Progenitor cell of endocrine pancreas (in vitro differentiated cells): ENCODE data around the gene BIN1. TPM values are rescaled to one million over a fixed set of nuclear protein-coding genes. Genes with fewer than 3 reads are reported as not detected.
A peak's percentile ranks its signal among the peaks of the same experiment; 100 is the strongest.

ENCODE experiments used
- DNase-seq: peaks from one replicate; pipeline ENCODE4 v3.0.0; 2021; ENCODE audit warnings: low spot score; ENCODE audit not compliant: unreplicated experiment
- H3K27ac Mint-ChIP-seq: 2 replicates; pipeline ENCODE4 v1.8.0; 2021; ENCODE audit warnings: mild to moderate bottlenecking, moderate library complexity, mixed read lengths
- H3K27me3 Mint-ChIP-seq: 2 replicates; pipeline ENCODE4 v1.8.0; 2021; ENCODE audit warnings: mixed read lengths
- H3K36me3 Mint-ChIP-seq: 2 replicates; pipeline ENCODE4 v1.8.0; 2022; ENCODE audit warnings: mixed read lengths; ENCODE audit not compliant: insufficient read depth
- H3K4me1 Mint-ChIP-seq: 2 replicates; pipeline ENCODE4 v1.8.0; 2021; ENCODE audit warnings: low read depth, mixed read lengths
- H3K4me3 Mint-ChIP-seq: 2 replicates; pipeline ENCODE4 v1.8.0; 2021; ENCODE audit warnings: low read depth, mild to moderate bottlenecking, moderate library complexity, mixed read lengths
- H3K9me3 Mint-ChIP-seq: 2 replicates; pipeline ENCODE4 v1.8.0; 2021; ENCODE audit warnings: low read depth, mixed read lengths
- CTCF ChIP-seq: fragments of 200-600 bp; sonication (generic); IDR thresholded peaks from one replicate; pipeline ENCODE4 v1.5.0; 2021; ENCODE audit warnings: antibody characterized with exemption, mild to moderate bottlenecking; ENCODE audit not compliant: unreplicated experiment
- total RNA-seq: library from RNA; stranded (reverse); gene quantifications from 2 replicates; pipeline ENCODE4 v1.2.1, GENCODE V29; 2021

BIN1 gene
- total RNA-seq, 1 donor from 2014 or later = 66.0 TPM

- Mint-ChIP-seq H3K27me3 (peaks cover 2% of the 10 kb centered on the region), H3K27ac (no peak overlapping the region), H3K9me3 (peaks cover 4% of the 10 kb centered on the region), H3K4me1 (no peaks in the 10 kb centered on the region), H3K36me3 (no peaks in the 10 kb centered on the region), H3K4me3 (no peak overlapping the region)
- TF ChIP-seq CTCF = no peak
- no peak for DNase-seq
Observed at GRCh38 chr2:127145280-127145895, 38.4 kb upstream of the BIN1 start.

GRCh38 chr2:127143841-127144782 is 37.2 kb upstream of the BIN1 start:
- Mint-ChIP-seq H3K27me3 (peaks cover 11% of the 10 kb centered on the region), H3K27ac (no peak overlapping the region), H3K9me3 (peaks cover 8% of the 10 kb centered on the region), H3K4me1 (no peaks in the 10 kb centered on the region), H3K4me3 (no peak overlapping the region), H3K36me3 (peaks cover 2% of the 10 kb centered on the region)
- DNase-seq = no peak
- no peak for TF ChIP-seq CTCF

DNA sequence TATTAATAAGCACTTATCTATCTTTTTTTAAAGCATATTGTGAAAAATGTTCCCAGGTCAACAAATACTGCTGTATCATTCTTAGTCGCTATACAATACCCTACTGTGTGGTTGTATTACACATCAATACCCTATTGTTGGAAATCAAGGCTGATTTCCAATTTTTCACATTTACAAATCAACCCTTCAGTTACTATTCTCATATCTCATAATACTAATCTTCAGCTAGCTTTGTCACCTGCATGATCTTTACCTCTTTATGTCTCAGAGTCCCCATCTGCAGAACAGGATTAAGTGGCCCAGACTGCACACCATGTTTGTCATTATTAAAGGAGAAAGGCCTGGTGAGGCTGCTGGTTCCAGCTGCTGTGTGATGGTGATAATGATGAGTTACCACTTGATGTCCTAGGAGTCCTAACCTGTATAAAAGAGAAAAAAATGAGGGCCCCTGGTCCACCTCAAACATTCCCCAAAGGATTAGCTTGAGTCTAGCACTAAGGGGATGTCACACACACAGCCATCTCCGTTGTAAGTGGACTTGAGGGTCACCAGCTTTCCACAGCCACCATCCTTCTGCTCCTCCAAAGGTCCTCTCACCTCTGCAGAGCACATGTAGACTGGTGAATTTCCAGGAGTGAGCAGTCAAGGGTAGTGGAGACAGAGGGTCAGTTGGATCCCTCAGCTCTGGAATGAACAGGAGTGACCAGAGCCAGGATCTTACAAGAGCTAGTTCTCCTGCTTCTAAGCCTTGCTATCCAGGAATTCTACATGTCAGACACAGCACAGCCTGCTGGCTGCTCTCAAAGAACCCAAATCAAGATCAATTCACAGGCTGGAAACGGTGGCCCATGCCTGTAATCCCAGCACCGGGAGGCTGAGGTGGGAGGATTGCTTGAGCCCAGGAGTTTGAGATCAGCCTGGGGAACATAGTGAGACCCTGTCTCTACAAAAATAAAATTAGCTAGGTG is 36.0 kb upstream of the BIN1 start:
- DNase-seq = no peak
- TF ChIP-seq CTCF = no peak
- Mint-ChIP-seq H3K4me1 (no peaks in the 10 kb centered on the region), H3K4me3 (no peak overlapping the region), H3K9me3 (peaks cover 4% of the 10 kb centered on the region), H3K27ac (peak overlapping the region; percentile 37), H3K27me3 (peaks cover 11% of the 10 kb centered on the region), H3K36me3 (peaks cover 2% of the 10 kb centered on the region)

- no peak overlapping the region for H3K27ac Mint-ChIP-seq
- H3K36me3 Mint-ChIP-seq = peaks cover 2% of the 10 kb centered on the region
- TF ChIP-seq CTCF = no peak
- no peaks in the 10 kb centered on the region for H3K4me1 Mint-ChIP-seq
- no peak overlapping the region for H3K4me3 Mint-ChIP-seq
- H3K9me3 Mint-ChIP-seq = peaks cover 4% of the 10 kb centered on the region
- peaks cover 11% of the 10 kb centered on the region for H3K27me3 Mint-ChIP-seq
- no peak for DNase-seq
Observed at GRCh38 chr2:127140538-127140937, 33.6 kb upstream of the BIN1 start.

DNA sequence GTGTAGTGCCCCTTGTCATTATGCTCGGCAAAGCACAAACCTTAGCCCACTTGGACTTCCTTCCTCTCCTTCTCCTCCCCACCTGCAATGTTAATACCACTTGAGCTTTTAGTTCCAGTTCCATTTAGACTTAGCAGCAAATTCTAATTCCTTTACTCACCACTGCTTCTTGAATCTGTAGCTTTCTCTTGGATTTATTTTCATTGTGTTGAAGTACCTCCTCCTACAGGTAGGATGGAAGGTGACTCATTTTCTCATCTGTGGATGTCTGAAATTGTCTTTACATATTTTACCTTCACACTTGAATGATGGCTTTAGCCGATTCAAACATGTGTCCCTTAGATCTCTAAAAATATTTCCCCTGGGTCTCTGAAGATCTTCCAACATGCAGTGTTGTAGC is 32.8 kb upstream of the BIN1 start:
- Mint-ChIP-seq H3K9me3 (peaks cover 4% of the 10 kb centered on the region), H3K4me3 (no peak overlapping the region), H3K27ac (no peak overlapping the region), H3K36me3 (peaks cover 2% of the 10 kb centered on the region), H3K27me3 (peaks cover 11% of the 10 kb centered on the region), H3K4me1 (peaks cover 5% of the 10 kb centered on the region)
- no peak for DNase-seq
- TF ChIP-seq CTCF = no peak
